SU-DHL-6 (cell line): ENCODE data around the gene RAD51B.

Source experiments
- H2AFZ ChIP-seq: fragments of 200-600 bp; sonication (generic); 2 replicates; pipeline ENCODE4 v1.6.1; 2014; ENCODE audit warnings: low read depth, mild to moderate bottlenecking, moderate library complexity, mixed read lengths, antibody characterized with exemption, low read length; ENCODE audit not compliant: severe bottlenecking
- H3F3A ChIP-seq: fragments of 200-600 bp; shearing (Covaris generic); 2 replicates; pipeline ENCODE4 v1.6.0; 2016; ENCODE audit warnings: antibody characterized with exemption, mild to moderate bottlenecking; ENCODE audit not compliant: insufficient read depth
- H3K27ac ChIP-seq: fragments of 200-600 bp; sonication (generic); 2 replicates; pipeline ENCODE4 v1.5.1; 2016; ENCODE audit warnings: low read depth, mild to moderate bottlenecking, low read length, moderate library complexity, mixed read lengths
- H3K27me3 ChIP-seq: fragments of 200-600 bp; sonication (generic), shearing (Covaris generic); 2 replicates; pipeline ENCODE4 v1.6.0; 2014; ENCODE audit warnings: mild to moderate bottlenecking, low read length
- H3K36me3 ChIP-seq: fragments of 200-600 bp; sonication (generic); 2 replicates; pipeline ENCODE4 v1.6.1; 2014; ENCODE audit warnings: mild to moderate bottlenecking, low read length, mixed read lengths
- H3K4me2 ChIP-seq: fragments of 300-600, 200-600 bp; shearing (Covaris generic), sonication (generic); 2 replicates; pipeline ENCODE4 v1.6.0; 2014; ENCODE audit warnings: low read length, low read depth, mild to moderate bottlenecking; ENCODE audit not compliant: poor library complexity, severe bottlenecking
- H3K4me3 ChIP-seq: fragments of 200-600 bp; sonication (generic); 2 replicates; pipeline ENCODE4 v1.5.1; 2014; ENCODE audit warnings: antibody characterized with exemption, low read length, mild to moderate bottlenecking, mixed read lengths; ENCODE audit not compliant: insufficient read depth, poor library complexity, severe bottlenecking
- H3K79me2 ChIP-seq: fragments of 200-600 bp; sonication (generic); 2 replicates; pipeline ENCODE4 v1.6.1; 2014; ENCODE audit warnings: mild to moderate bottlenecking, low read length, moderate library complexity; ENCODE audit not compliant: insufficient read depth
- H3K9ac ChIP-seq: fragments of 200-600 bp; sonication (generic); 2 replicates; pipeline ENCODE4 v1.7.0; 2014; ENCODE audit warnings: mild to moderate bottlenecking, low read length
- H3K9me2 ChIP-seq: fragments of 200-600 bp; sonication (generic); replicated peaks from 2 replicates; pipeline ENCODE4 v1.6.1; 2014; ENCODE audit warnings: low read length; ENCODE audit not compliant: insufficient read depth
- H3K9me3 ChIP-seq: fragments of 200-600 bp; sonication (generic); 2 replicates; pipeline ENCODE4 v1.6.1; 2014; ENCODE audit warnings: low read length, mixed read lengths; ENCODE audit not compliant: insufficient read depth
- H4K20me1 ChIP-seq: fragments of 200-600 bp; sonication (generic); 2 replicates; pipeline ENCODE4 v1.6.1; 2014; ENCODE audit warnings: low read depth, mild to moderate bottlenecking, antibody characterized with exemption, low read length, moderate library complexity, mixed read lengths
- CTCF ChIP-seq: fragments of 200-600 bp; sonication (generic); IDR thresholded peaks from one replicate; pipeline ENCODE4 v1.5.1; 2017; ENCODE audit warnings: antibody characterized with exemption, mild to moderate bottlenecking, low read length, moderate library complexity; ENCODE audit not compliant: insufficient read depth, poor library complexity, severe bottlenecking
- EZH2phosphoT487 ChIP-seq: fragments of 200-600 bp; sonication (generic), shearing (Covaris generic); conservative IDR thresholded peaks from 2 replicates; pipeline ENCODE4 v1.6.1; 2018; ENCODE audit warnings: mild to moderate bottlenecking, antibody characterized with exemption, low read length, moderate library complexity, mixed read lengths

RAD51B gene

GRCh38 chr14:68081489-68081888 is 261.9 kb downstream of the RAD51B start:
- Histone ChIP-seq H4K20me1 (no peaks in the 10 kb centered on the region), H3K79me2 (no peaks in the 10 kb centered on the region), H3K36me3 (no peaks in the 10 kb centered on the region), H3K4me3 (no peak overlapping the region), H3K27ac (no peak overlapping the region), H3K27me3 (no peaks in the 10 kb centered on the region), H3K9ac (no peak overlapping the region), H2AFZ (no peak overlapping the region), H3K4me2 (no peak overlapping the region), H3F3A (no peaks in the 10 kb centered on the region), H3K9me2 (no peaks in the 10 kb centered on the region), H3K9me3 (no peaks in the 10 kb centered on the region)
- no peak for TF ChIP-seq EZH2phosphoT487
- no peak for TF ChIP-seq CTCF

GRCh38 chr14:68082698-68083291 is 263.2 kb downstream of the RAD51B start:
- no peaks in the 10 kb centered on the region for H3K79me2 ChIP-seq
- TF ChIP-seq EZH2phosphoT487 (no peak), CTCF (no peak)
- H3K27ac ChIP-seq, result no peak overlapping the region
- H3K9ac ChIP-seq, result no peak overlapping the region
- no peak overlapping the region for H2AFZ ChIP-seq
- no peak overlapping the region for H3K4me2 ChIP-seq
- H3K4me3 ChIP-seq, result no peak overlapping the region
- no peaks in the 10 kb centered on the region for H3K36me3 ChIP-seq
- no peaks in the 10 kb centered on the region for H3F3A ChIP-seq
- no peaks in the 10 kb centered on the region for H4K20me1 ChIP-seq
- no peaks in the 10 kb centered on the region for H3K9me2 ChIP-seq
- no peaks in the 10 kb centered on the region for H3K9me3 ChIP-seq
- H3K27me3 ChIP-seq, result no peaks in the 10 kb centered on the region

GRCh38 chr14:68084256-68084655 is 264.7 kb downstream of the RAD51B start:
- Histone ChIP-seq H3K9me2 (no peaks in the 10 kb centered on the region), H2AFZ (no peak overlapping the region), H3K4me3 (no peak overlapping the region), H3K9me3 (no peaks in the 10 kb centered on the region), H3K79me2 (no peaks in the 10 kb centered on the region), H3K4me2 (no peak overlapping the region), H3K27me3 (no peaks in the 10 kb centered on the region), H3K27ac (no peak overlapping the region), H3F3A (no peaks in the 10 kb centered on the region), H3K9ac (no peak overlapping the region), H3K36me3 (no peaks in the 10 kb centered on the region), H4K20me1 (no peaks in the 10 kb centered on the region)
- TF ChIP-seq CTCF (no peak), EZH2phosphoT487 (no peak)

GRCh38 chr14:68085742-68086141 is 266.2 kb downstream of the RAD51B start:
- H3K36me3 ChIP-seq, result no peaks in the 10 kb centered on the region
- no peak for TF ChIP-seq EZH2phosphoT487
- TF ChIP-seq CTCF, result no peak
- H3F3A ChIP-seq, result no peaks in the 10 kb centered on the region
- H3K9me3 ChIP-seq, result no peaks in the 10 kb centered on the region
- no peak overlapping the region for H3K9ac ChIP-seq
- no peaks in the 10 kb centered on the region for H3K79me2 ChIP-seq
- H3K27me3 ChIP-seq, result no peaks in the 10 kb centered on the region
- H2AFZ ChIP-seq, result no peak overlapping the region
- no peaks in the 10 kb centered on the region for H4K20me1 ChIP-seq
- H3K4me3 ChIP-seq, result no peak overlapping the region
- H3K4me2 ChIP-seq, result no peak overlapping the region
- no peak overlapping the region for H3K27ac ChIP-seq
- no peaks in the 10 kb centered on the region for H3K9me2 ChIP-seq
